ENCODE measurements around the gene ZMYND11.
A peak's percentile ranks its signal among the peaks of the same experiment; 100 is the strongest.

ZMYND11 gene

DNA sequence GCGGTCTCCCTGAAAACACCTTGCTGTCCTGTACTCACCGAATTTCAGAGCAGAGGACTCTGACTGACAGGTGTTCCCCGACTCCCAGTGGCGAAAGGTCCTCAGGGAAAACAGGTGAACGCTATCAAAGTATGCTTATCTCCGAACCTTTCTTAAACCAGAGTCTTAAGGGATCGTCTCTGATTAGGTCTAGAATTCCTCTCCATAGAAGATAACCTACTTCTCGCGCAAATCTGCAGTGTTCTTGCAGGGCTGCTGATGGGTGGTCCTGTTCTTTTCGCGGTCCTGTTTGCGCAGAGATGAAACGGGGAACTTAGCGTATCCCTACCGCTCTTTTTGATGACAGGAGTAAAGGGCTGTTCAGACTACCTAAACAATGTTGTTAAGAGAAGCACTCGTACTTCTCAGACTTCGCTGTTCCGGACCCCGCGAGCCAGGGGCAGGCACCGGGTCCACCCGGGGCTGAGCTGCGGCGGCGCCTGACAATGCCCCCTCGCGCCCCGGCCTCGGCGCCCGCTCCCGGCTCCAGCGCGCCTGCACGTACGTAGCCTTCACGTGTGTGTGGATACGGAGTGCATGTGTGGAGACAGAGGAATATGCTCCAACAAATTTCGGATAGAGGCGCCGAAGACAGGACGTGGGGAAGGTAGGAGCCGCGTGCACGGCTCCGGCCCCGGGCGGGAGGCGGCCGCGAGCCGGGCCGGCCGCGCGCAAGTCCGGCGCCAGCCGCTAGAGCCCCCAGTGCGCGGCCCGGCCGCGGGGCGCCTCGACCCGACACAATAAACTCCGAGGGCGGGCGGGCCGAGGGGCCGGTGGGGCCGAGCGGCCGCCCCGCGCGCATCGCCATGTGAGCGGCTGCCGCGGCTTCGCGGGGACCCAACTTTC, 766 bp upstream of the ZMYND11 start:
- 0 out of 2 replicates have a peak, but pooled peaks cover 4% of the 10 kb centered on the region for H3K9me3 ChIP-seq (ENCODE audit: control insufficient read depth, insufficient read depth, low read length)
- TF ChIP-seq, protein P1, sequence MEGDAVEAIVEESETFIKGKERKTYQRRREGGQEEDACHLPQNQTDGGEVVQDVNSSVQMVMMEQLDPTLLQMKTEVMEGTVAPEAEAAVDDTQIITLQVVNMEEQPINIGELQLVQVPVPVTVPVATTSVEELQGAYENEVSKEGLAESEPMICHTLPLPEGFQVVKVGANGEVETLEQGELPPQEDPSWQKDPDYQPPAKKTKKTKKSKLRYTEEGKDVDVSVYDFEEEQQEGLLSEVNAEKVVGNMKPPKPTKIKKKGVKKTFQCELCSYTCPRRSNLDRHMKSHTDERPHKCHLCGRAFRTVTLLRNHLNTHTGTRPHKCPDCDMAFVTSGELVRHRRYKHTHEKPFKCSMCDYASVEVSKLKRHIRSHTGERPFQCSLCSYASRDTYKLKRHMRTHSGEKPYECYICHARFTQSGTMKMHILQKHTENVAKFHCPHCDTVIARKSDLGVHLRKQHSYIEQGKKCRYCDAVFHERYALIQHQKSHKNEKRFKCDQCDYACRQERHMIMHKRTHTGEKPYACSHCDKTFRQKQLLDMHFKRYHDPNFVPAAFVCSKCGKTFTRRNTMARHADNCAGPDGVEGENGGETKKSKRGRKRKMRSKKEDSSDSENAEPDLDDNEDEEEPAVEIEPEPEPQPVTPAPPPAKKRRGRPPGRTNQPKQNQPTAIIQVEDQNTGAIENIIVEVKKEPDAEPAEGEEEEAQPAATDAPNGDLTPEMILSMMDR (IDR thresholded peaks at IDR 0.05; ENCODE audit: low read depth, low read length, poor library complexity, severe bottlenecking), result no peak
- peak; percentile 72; the same call in 1 of the 2 replicates for TF ChIP-seq EZH2phosphoT487 (IDR thresholded peaks at IDR 0.05; ENCODE audit: borderline replicate concordance, low read length)
- H3K79me2 ChIP-seq (ENCODE audit: control insufficient read depth, low read length), result no peaks in the 10 kb centered on the region
- H3F3A ChIP-seq (ENCODE audit: control insufficient read depth, insufficient read depth), result no peaks in the 10 kb centered on the region
- no peaks in the 10 kb centered on the region for H3K36me3 ChIP-seq (ENCODE audit: control insufficient read depth, low read length)
- H3K4me2 ChIP-seq (ENCODE audit: low read length), result no peak overlapping the region; the same call in 1 of the 2 replicates
- H3K9me2 ChIP-seq (replicated peaks; ENCODE audit: control insufficient read depth, low read length), result no peaks in the 10 kb centered on the region
- no peaks in the 10 kb centered on the region for H4K20me1 ChIP-seq (ENCODE audit: control insufficient read depth, insufficient read depth, low read depth, low read length)
- no peak overlapping the region for H3K4me3 ChIP-seq (ENCODE audit: low read length)
- H3K27ac ChIP-seq (ENCODE audit: low read depth, low read length), result no peak overlapping the region
- H3K27me3 ChIP-seq (ENCODE audit: control insufficient read depth, low read length), result peaks cover 72% of the 10 kb centered on the region
- peaks cover 7% of the 10 kb centered on the region for H3K4me1 ChIP-seq (ENCODE audit: control insufficient read depth, low read length)

DNA sequence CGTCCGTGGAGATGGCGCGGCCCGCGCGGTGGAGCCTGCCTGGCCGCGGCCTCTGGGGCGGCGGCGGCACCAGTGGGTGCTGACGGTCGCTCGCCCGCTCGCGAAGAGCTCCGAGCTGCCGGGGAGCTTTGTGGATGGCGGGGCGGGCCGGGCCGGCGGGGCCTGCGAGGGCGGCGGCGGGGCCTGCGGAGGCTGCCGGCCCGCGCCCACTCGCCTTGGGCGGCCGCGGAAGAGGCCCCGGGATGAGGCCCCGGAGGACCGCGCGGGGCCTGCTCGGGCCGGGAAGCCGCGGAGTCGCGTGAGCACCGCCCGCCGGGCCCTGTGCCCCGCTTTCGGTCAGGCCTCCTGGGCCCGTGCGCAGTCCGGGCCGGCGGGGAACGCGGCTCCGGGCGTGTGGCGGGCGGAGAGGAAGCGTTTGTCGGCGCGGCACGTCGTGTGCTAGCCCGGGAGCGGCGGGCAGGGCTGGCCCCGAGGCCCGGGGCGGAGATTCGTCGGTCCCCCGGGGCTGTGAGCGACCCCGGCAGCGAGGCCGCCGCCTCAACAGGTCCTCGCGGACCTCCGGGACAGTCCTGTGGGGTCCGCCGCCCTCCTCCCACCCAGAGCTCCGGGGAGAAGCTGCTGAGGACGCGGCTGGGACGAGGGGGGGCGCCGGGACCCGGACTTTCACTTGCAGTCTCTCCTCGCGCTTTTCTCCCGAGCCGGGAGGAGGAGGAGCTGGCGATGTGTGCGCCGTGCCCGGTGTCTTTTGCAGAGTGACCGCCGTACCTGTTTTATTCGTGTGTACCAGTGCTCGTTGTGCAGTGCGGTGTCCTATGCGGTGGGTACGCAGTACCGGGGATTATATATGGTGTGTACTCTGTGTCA, 578 bp downstream of the ZMYND11 start:
- H3K9me3 ChIP-seq (ENCODE audit: control insufficient read depth, insufficient read depth, low read length), result 0 out of 2 replicates have a peak, but pooled peaks cover 4% of the 10 kb centered on the region
- H3K36me3 ChIP-seq (ENCODE audit: control insufficient read depth, low read length), result no peaks in the 10 kb centered on the region
- peaks cover 68% of the 10 kb centered on the region for H3K27me3 ChIP-seq (ENCODE audit: control insufficient read depth, low read length)
- H3F3A ChIP-seq (ENCODE audit: control insufficient read depth, insufficient read depth), result no peaks in the 10 kb centered on the region
- no peaks in the 10 kb centered on the region for H3K9me2 ChIP-seq (replicated peaks; ENCODE audit: control insufficient read depth, low read length)
- H3K4me3 ChIP-seq (ENCODE audit: low read length), result peak overlapping the region; percentile 56
- H4K20me1 ChIP-seq (ENCODE audit: control insufficient read depth, insufficient read depth, low read depth, low read length), result no peaks in the 10 kb centered on the region
- no peak for TF ChIP-seq EZH2phosphoT487 (IDR thresholded peaks at IDR 0.05; ENCODE audit: borderline replicate concordance, low read length)
- TF ChIP-seq, protein P1 (IDR thresholded peaks at IDR 0.05; ENCODE audit: low read depth, low read length, poor library complexity, severe bottlenecking), result no peak
- peaks cover 7% of the 10 kb centered on the region for H3K4me1 ChIP-seq (ENCODE audit: control insufficient read depth, low read length)
- H3K79me2 ChIP-seq (ENCODE audit: control insufficient read depth, low read length), result no peaks in the 10 kb centered on the region
- H3K4me2 ChIP-seq (ENCODE audit: low read length), result peak overlapping the region; percentile 69
- H3K27ac ChIP-seq (ENCODE audit: low read depth, low read length), result no peak overlapping the region

GRCh38 chr10:136465-136762, 1.2 kb downstream of the ZMYND11 start:
- no peak overlapping the region for H3K27ac ChIP-seq (ENCODE audit: low read depth, low read length)
- no peaks in the 10 kb centered on the region for H3F3A ChIP-seq (ENCODE audit: control insufficient read depth, insufficient read depth)
- H3K36me3 ChIP-seq (ENCODE audit: control insufficient read depth, low read length), result no peaks in the 10 kb centered on the region
- peak overlapping the region; percentile 56 for H3K4me3 ChIP-seq (ENCODE audit: low read length)
- H4K20me1 ChIP-seq (ENCODE audit: control insufficient read depth, insufficient read depth, low read depth, low read length), result no peaks in the 10 kb centered on the region
- H3K9me3 ChIP-seq (ENCODE audit: control insufficient read depth, insufficient read depth, low read length), result 0 out of 2 replicates have a peak, but pooled peaks cover 4% of the 10 kb centered on the region
- peak overlapping the region; percentile 69 for H3K4me2 ChIP-seq (ENCODE audit: low read length)
- H3K79me2 ChIP-seq (ENCODE audit: control insufficient read depth, low read length), result no peaks in the 10 kb centered on the region
- H3K4me1 ChIP-seq (ENCODE audit: control insufficient read depth, low read length), result peaks cover 7% of the 10 kb centered on the region
- H3K9me2 ChIP-seq (replicated peaks; ENCODE audit: control insufficient read depth, low read length), result no peaks in the 10 kb centered on the region
- TF ChIP-seq, protein P1 (IDR thresholded peaks at IDR 0.05; ENCODE audit: low read depth, low read length, poor library complexity, severe bottlenecking), result no peak
- no peak; the same call in 1 of the 2 replicates for TF ChIP-seq EZH2phosphoT487 (IDR thresholded peaks at IDR 0.05; ENCODE audit: borderline replicate concordance, low read length)
- peaks cover 68% of the 10 kb centered on the region for H3K27me3 ChIP-seq (ENCODE audit: control insufficient read depth, low read length)
